ENCODE data around the gene SLC9A9. TPM values are rescaled to one million over a fixed set of nuclear protein-coding genes. Genes with fewer than 3 reads are reported as not detected.
A peak's percentile ranks its signal among the peaks of the same experiment; 100 is the strongest.
"Not testable (repeated sequence)": the region's sequence is repeated elsewhere in the genome, so short reads cannot be mapped to it uniquely, and the experiment has no call there.

The SLC9A9 gene
- total and polyA plus RNA-seq, 7 experiments from 2014 or later = 9.3 to 23.1 (median 16.6) TPM

DNA sequence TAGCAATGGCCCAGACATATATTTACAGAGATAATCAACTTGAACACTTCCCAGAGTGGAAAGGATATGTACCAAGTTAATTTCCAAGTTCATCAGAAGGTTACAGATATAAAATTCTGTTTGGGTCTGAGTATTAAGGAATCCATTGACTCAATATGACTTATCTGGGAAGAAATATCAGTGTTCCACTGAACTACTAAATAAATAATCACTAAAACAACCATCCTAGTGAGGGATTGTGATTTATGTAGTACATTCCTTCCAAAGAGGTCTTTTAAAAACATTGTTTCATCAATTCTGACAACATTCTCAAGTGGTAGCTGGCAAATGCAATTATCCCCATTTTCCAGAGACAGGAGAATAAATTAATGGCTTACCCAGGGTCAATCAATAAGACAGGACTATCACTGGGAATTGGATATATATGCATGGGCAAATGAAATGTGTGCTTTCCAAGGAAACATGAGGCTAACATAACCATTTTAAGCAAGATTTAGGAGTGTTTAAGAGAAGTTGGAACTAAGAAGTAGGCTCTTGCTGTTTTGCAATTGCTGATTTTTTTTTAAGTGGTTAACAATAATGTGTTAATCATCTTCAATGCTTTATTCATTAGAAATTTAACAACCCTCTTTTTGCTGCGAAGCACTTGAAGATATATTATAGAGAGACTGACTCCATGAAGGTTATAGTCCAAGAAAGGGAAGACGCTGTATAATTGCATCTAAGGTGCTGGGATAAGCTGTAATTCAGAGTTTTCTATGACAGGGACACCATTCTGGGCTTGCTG lies 37.9 kb downstream of the SLC9A9 start:
- Histone ChIP-seq H3K27ac (ENCODE audit: low read depth, low read length) (no peak overlapping the region), H3K9me3 (ENCODE audit: control insufficient read depth in 2 of 3, low read length in 3 of 3) (no peaks in the 10 kb centered on the region), H3K36me3 (ENCODE audit: control insufficient read depth in 2 of 3, insufficient read depth in 3 of 3, low read length in 3 of 3) (no peaks in the 10 kb centered on the region), H3K4me1 (ENCODE audit: control insufficient read depth in 2 of 2, insufficient read depth in 2 of 2, low read length in 2 of 2) (peaks cover 0 to 4% of the 10 kb centered on the region in 2 donors), H3K4me3 (ENCODE audit: low read length) (no peak overlapping the region), H3K27me3 (ENCODE audit: control insufficient read depth in 2 of 2, insufficient read depth in 2 of 2, low read length in 2 of 2) (no peaks in the 10 kb centered on the region)
- Mint-ChIP-seq H3K4me1 (peaks cover 9 to 23% (median 15%) of the 10 kb centered on the region in 7 donors), H3K4me3 (no peak overlapping the region), H3K27ac (no peak overlapping the region), H3K9me3 (peaks cover 0 to 1% (median 0%) of the 10 kb centered on the region in 11 donors), H3K27me3 (no peaks in the 10 kb centered on the region), H3K36me3 (peaks cover 7 to 48% (median 34%) of the 10 kb centered on the region in 5 donors)
- ChIA-PET POLR2A (no interaction called here), CTCF (no interaction called here)
- no peak for DNase-seq
- intact Hi-C loops (cut with micrococcal nuclease) = loop anchor here in 1 of 2 donors (5.0 kb wide), 1 partner anchor 37 kb away; the partner anchor contains the start of gene SLC9A9
- no peak for ATAC-seq

DNA sequence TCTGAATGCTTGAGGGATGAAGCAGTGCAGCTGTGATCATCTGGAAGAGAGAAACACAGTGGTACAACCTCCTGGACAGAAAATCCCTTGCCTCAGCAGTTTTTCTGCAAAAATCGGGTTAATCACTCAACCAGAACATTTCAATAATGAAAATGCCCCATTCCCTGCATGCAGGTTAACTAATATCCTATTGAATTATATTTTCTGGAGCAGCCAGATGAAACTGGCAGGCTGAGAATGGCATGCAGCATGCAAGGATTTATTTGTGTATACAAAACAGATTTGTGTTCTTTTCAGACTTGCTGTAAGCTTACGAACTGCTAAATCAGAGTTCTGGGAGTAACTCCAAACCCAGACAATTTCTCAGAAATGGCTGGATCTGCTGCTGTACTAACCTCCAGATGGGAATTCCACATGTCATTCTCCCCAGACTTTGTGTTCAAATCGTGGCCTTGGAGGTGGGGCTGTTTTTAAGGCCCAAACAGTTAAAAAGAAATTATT lies 39.1 kb downstream of the SLC9A9 start:
- peaks cover 6 to 42% (median 23%) of the 10 kb centered on the region in 5 donors for H3K36me3 Mint-ChIP-seq
- no peak overlapping the region for H3K27ac ChIP-seq (ENCODE audit: low read depth, low read length)
- no peak overlapping the region for H3K4me3 ChIP-seq (ENCODE audit: low read length)
- H3K27me3 ChIP-seq (ENCODE audit: control insufficient read depth in 2 of 2, insufficient read depth in 2 of 2, low read length in 2 of 2) = no peaks in the 10 kb centered on the region
- CTCF ChIA-PET = no interaction called here
- no peaks in the 10 kb centered on the region for H3K27me3 Mint-ChIP-seq
- no peaks in the 10 kb centered on the region for H3K4me1 ChIP-seq (ENCODE audit: control insufficient read depth in 2 of 2, insufficient read depth in 2 of 2, low read length in 2 of 2)
- no peaks in the 10 kb centered on the region for H3K9me3 Mint-ChIP-seq
- DNase-seq (no peak), ATAC-seq (no peak)
- POLR2A ChIA-PET = no interaction called here
- intact Hi-C loops (cut with micrococcal nuclease) = no loop called here
- peaks cover 2 to 14% (median 7%) of the 10 kb centered on the region in 7 donors for H3K4me1 Mint-ChIP-seq
- H3K4me3 Mint-ChIP-seq = no peak overlapping the region
- H3K27ac Mint-ChIP-seq = no peak overlapping the region
- no peaks in the 10 kb centered on the region for H3K9me3 ChIP-seq (ENCODE audit: control insufficient read depth in 2 of 3, low read length in 3 of 3)
- no peaks in the 10 kb centered on the region for H3K36me3 ChIP-seq (ENCODE audit: control insufficient read depth in 2 of 3, insufficient read depth in 3 of 3, low read length in 3 of 3)

DNA sequence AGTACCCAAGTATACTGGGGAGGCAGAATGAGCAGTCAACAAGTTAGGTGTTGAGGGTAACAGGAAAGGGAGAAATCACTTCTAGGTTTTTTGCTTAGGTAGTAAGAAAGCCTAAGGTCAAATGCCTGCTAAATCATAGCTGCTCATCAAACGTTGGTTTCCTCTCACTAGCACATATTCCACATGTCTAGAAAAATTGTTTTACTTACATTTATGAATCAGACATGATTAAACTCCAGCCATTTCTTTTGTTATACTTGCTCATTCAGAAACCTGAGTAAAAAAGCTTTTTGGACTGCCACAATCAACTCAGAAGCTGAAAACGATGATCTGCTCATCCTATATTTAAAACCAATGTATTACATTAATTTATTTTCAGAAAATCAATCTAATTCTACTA lies 40.2 kb downstream of the SLC9A9 start:
- ChIA-PET CTCF (no interaction called here), POLR2A (no interaction called here)
- no peak overlapping the region for H3K27ac ChIP-seq (ENCODE audit: low read depth, low read length)
- ATAC-seq (no peak), DNase-seq (no peak)
- H3K4me3 ChIP-seq (ENCODE audit: low read length) = no peak overlapping the region
- H3K27me3 Mint-ChIP-seq = no peaks in the 10 kb centered on the region
- H3K27ac Mint-ChIP-seq = peak overlapping the region in 1 of 9 donors; percentile 45
- no peaks in the 10 kb centered on the region for H3K9me3 ChIP-seq (ENCODE audit: control insufficient read depth in 2 of 3, low read length in 3 of 3)
- peaks cover 0 to 30% (median 13%) of the 10 kb centered on the region in 5 donors for H3K36me3 Mint-ChIP-seq
- H3K36me3 ChIP-seq (ENCODE audit: control insufficient read depth in 2 of 3, insufficient read depth in 3 of 3, low read length in 3 of 3) = no peaks in the 10 kb centered on the region
- H3K4me3 Mint-ChIP-seq = no peak overlapping the region
- peaks cover 0 to 6% (median 0%) of the 10 kb centered on the region in 7 donors for H3K4me1 Mint-ChIP-seq
- no peaks in the 10 kb centered on the region for H3K9me3 Mint-ChIP-seq
- no peaks in the 10 kb centered on the region for H3K4me1 ChIP-seq (ENCODE audit: control insufficient read depth in 2 of 2, insufficient read depth in 2 of 2, low read length in 2 of 2)
- intact Hi-C loops (cut with micrococcal nuclease) = no loop called here
- no peaks in the 10 kb centered on the region for H3K27me3 ChIP-seq (ENCODE audit: control insufficient read depth in 2 of 2, insufficient read depth in 2 of 2, low read length in 2 of 2)

DNA sequence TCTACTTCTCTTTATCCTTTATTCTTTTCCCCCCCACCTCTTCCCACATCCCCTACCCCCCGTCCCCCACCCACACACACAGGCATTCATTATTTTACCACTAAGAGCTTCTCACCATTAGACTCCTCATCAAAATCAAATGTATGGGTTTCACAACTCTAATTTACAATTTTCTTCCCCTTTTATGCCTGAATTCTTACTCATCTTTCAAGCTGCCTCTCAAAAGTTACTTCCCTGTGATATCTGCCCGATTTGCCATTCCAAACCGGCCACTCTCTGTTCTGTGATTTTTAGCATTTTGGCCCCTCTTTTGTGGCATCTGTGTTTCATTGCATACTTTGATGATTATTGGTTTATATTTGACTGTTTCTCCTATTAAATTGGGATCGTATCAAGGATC lies 42.2 kb downstream of the SLC9A9 start:
- H3K4me3 Mint-ChIP-seq = no peak overlapping the region
- POLR2A ChIA-PET = no interaction called here
- no peak overlapping the region for H3K27ac Mint-ChIP-seq
- H3K9me3 Mint-ChIP-seq = no peaks in the 10 kb centered on the region
- H3K27me3 ChIP-seq (ENCODE audit: control insufficient read depth in 2 of 2, insufficient read depth in 2 of 2, low read length in 2 of 2) = no peaks in the 10 kb centered on the region
- H3K9me3 ChIP-seq (ENCODE audit: control insufficient read depth in 2 of 3, low read length in 3 of 3) = no peaks in the 10 kb centered on the region
- H3K4me3 ChIP-seq (ENCODE audit: low read length) = no peak overlapping the region
- no peaks in the 10 kb centered on the region for H3K36me3 ChIP-seq (ENCODE audit: control insufficient read depth in 2 of 3, insufficient read depth in 3 of 3, low read length in 3 of 3)
- peaks cover 0 to 6% (median 0%) of the 10 kb centered on the region in 7 donors for H3K4me1 Mint-ChIP-seq
- ATAC-seq (no peak), DNase-seq (no peak)
- CTCF ChIA-PET = no interaction called here
- no peak overlapping the region for H3K27ac ChIP-seq (ENCODE audit: low read depth, low read length)
- intact Hi-C loops (cut with micrococcal nuclease) = no loop called here
- H3K4me1 ChIP-seq (ENCODE audit: control insufficient read depth in 2 of 2, insufficient read depth in 2 of 2, low read length in 2 of 2) = no peaks in the 10 kb centered on the region
- peaks cover 0 to 18% (median 5%) of the 10 kb centered on the region in 5 donors for H3K36me3 Mint-ChIP-seq
- H3K27me3 Mint-ChIP-seq = no peaks in the 10 kb centered on the region

DNA sequence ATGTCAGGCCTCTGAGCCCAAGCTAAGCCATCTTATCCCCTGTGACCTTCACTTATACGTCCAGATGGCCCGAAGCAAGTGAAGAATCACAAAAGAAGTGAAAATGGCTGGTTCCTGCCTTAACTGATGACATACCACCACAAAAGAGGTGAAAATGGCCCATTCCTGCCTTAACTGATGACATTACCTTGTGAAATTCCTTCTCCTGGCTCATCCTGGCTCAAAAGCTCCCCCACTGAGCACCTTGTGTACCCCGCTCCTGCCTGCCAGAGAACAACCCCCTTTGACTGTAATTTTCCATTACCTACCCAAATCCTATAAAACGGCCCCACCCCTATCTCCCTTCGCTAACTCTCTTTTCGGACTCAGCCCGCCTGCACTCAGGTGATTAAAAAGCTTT lies 42.8 kb downstream of the SLC9A9 start:
- ATAC-seq; H3K27me3 Mint-ChIP-seq; H3K9me3 Mint-ChIP-seq; DNase-seq; H3K36me3 ChIP-seq (ENCODE audit: control insufficient read depth in 2 of 3, insufficient read depth in 3 of 3, low read length in 3 of 3); CTCF ChIA-PET; H3K9me3 ChIP-seq (ENCODE audit: control insufficient read depth in 2 of 3, low read length in 3 of 3); H3K4me1 Mint-ChIP-seq; H3K4me3 ChIP-seq (ENCODE audit: low read length); H3K27me3 ChIP-seq (ENCODE audit: control insufficient read depth in 2 of 2, insufficient read depth in 2 of 2, low read length in 2 of 2); POLR2A ChIA-PET; H3K27ac Mint-ChIP-seq; H3K4me3 Mint-ChIP-seq; H3K4me1 ChIP-seq (ENCODE audit: control insufficient read depth in 2 of 2, insufficient read depth in 2 of 2, low read length in 2 of 2); H3K27ac ChIP-seq (ENCODE audit: low read depth, low read length); intact Hi-C loops (cut with micrococcal nuclease): not testable (repeated sequence)
- H3K36me3 Mint-ChIP-seq = peaks cover 0 to 15% (median 2%) of the 10 kb centered on the region in 5 donors

DNA sequence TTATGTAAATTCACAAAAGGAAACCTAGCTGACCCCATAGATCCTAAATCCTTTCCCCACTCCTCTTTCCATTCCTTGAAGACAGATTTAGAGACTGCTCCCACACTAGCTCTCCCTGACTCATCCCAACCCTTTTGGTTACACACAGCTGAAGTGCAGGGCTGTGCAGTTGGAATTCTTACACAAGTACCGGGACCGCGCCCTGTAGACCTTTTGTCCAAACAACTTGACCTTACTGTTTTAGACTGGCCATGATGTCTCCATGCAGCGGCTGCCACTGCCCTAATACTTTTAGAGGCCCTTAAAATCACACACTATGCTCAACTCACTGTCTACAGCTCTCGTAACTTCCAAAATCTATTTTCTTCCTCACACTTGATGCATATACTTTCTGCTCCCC lies 47.2 kb downstream of the SLC9A9 start:
- H3K36me3 ChIP-seq (ENCODE audit: control insufficient read depth in 2 of 3, insufficient read depth in 3 of 3, low read length in 3 of 3); H3K27me3 ChIP-seq (ENCODE audit: control insufficient read depth in 2 of 2, insufficient read depth in 2 of 2, low read length in 2 of 2); H3K27ac Mint-ChIP-seq; H3K4me3 ChIP-seq (ENCODE audit: low read length); POLR2A ChIA-PET; H3K27me3 Mint-ChIP-seq; H3K9me3 Mint-ChIP-seq; ATAC-seq; H3K27ac ChIP-seq (ENCODE audit: low read depth, low read length); H3K4me1 Mint-ChIP-seq; H3K9me3 ChIP-seq (ENCODE audit: control insufficient read depth in 2 of 3, low read length in 3 of 3); H3K36me3 Mint-ChIP-seq; DNase-seq; H3K4me1 ChIP-seq (ENCODE audit: control insufficient read depth in 2 of 2, insufficient read depth in 2 of 2, low read length in 2 of 2); intact Hi-C loops (cut with micrococcal nuclease); H3K4me3 Mint-ChIP-seq; CTCF ChIA-PET: not testable (repeated sequence)

DNA sequence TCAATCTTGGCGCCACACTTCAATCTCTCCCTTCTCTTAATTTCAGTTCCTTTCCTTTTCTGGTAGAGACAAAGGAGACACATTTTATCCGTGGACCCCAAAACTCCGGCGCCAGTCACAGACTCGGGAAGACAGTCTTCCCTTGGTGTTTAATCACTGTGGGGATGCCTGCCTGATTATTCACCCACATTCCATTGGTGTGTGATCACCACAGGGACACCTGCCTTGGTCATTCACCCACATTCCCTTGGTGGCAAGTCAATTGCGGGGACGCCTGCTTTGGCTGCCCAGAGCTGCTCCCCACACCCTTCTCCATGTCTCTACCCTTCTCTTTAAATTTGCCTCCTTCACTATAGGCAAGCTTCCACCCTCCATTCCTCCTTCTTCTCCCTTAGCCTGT lies 50.1 kb downstream of the SLC9A9 start:
- H3K27me3 ChIP-seq (ENCODE audit: control insufficient read depth in 2 of 2, insufficient read depth in 2 of 2, low read length in 2 of 2); H3K4me1 ChIP-seq (ENCODE audit: control insufficient read depth in 2 of 2, insufficient read depth in 2 of 2, low read length in 2 of 2); H3K27ac Mint-ChIP-seq; H3K9me3 Mint-ChIP-seq; H3K27ac ChIP-seq (ENCODE audit: low read depth, low read length); H3K9me3 ChIP-seq (ENCODE audit: control insufficient read depth in 2 of 3, low read length in 3 of 3); intact Hi-C loops (cut with micrococcal nuclease); CTCF ChIA-PET; H3K4me3 ChIP-seq (ENCODE audit: low read length); H3K27me3 Mint-ChIP-seq; DNase-seq; H3K4me3 Mint-ChIP-seq; POLR2A ChIA-PET; H3K36me3 ChIP-seq (ENCODE audit: control insufficient read depth in 2 of 3, insufficient read depth in 3 of 3, low read length in 3 of 3); ATAC-seq; H3K4me1 Mint-ChIP-seq: not testable (repeated sequence)
- peaks cover 0 to 19% (median 4%) of the 10 kb centered on the region in 5 donors for H3K36me3 Mint-ChIP-seq
